GM12892 (cell line): ENCODE measurements around the gene USP13.

Experiments used
- POLR2A ChIP-seq: IDR thresholded peaks from 2 replicates; pipeline ENCODE4 v1.6.1; 2011; ENCODE audit warnings: low read depth, low read length, control low read depth
- TAF1 ChIP-seq: IDR thresholded peaks from 2 replicates; pipeline ENCODE4 v1.6.1; 2011; ENCODE audit warnings: low read depth, mild to moderate bottlenecking, control low read depth, low read length, borderline replicate concordance

DNA sequence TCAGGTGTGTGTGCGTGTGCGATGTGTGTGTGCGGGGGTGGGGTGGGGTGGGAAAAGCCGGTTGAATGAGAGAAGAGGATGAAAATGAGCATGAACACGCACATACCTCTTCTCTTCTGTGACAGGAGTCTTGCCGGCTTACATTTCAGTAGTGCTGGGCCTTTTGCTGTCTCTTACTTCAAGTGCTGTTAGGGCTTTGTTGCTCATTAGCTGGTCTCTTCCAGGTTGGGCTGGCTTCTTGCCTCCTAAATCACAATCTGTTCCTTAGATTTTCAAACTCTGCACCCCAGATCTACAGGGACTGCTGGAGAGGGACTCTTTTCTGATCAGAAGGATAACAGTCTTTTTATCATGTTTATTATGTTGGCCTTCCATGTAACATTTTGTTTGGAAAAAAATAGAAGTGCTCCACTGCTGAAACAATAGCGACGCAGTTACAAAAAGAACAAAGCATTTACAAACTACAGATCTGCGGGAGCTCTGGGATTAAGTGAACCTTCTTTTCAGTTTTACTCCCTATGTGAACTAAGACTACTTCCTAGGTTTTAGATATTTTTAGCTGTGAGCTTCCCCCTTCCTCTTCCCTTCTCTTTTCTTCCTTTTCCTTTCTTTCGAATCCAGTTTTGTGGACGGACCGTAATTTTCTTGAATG lies 48.5 kb downstream of the USP13 start:
- no peak for TF ChIP-seq POLR2A
- no peak for TF ChIP-seq TAF1
